GM19043 (cell line): ENCODE data around the gene RPS15A.
"Not testable (repeated sequence)": the region's sequence is repeated elsewhere in the genome, so short reads cannot be mapped to it uniquely, and the experiment has no call there.

Experiments used
- ATAC-seq: cut with Tn5 transposase; IDR thresholded peaks from one replicate; pipeline ENCODE4 v1.9.1; 2021; ENCODE audit warnings: low read depth; ENCODE audit not compliant: unreplicated experiment

Gene RPS15A

GRCh38 chr16:18799500-18799899, 9.4 kb upstream of the RPS15A start:
- no peak for ATAC-seq

DNA sequence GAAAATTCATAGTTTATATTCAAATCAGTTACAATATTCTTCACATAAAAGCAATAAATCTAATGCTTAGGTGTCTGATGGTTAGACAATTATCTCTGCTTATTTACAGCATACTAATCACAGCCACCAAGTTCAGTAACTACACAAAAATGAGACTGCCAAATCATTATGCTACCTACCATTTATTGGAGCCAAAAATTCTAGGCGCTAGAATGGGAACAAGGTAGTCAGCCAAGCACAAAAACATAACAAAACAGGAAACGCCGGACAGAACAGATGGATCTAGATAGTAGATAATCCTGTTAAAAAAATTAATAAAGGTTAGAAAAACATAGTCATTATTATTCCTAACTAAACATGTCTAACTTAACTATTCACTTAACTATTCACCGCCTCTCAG, 7.6 kb upstream of the RPS15A start:
- ATAC-seq, result no peak

DNA sequence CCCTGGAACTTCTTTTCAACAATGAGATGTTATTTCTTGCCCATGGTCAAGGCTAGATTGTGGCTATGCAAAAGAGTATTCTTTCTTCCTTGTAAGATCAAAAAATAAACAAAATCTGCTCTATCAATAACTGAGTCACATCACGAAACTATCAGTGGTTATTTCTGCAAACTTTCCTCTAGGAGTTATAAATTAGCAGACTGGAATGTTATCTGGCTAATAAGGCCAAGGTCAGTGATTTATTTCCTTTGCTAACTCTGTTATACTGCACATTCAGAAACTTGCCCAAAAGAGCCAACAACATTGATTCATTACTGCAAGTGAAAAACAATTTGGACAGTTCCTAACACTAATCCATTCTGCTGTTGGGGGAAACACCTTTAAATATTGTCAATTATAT, 6.2 kb upstream of the RPS15A start:
- ATAC-seq, result no peak

GRCh38 chr16:18792836-18793433, 2.8 kb upstream of the RPS15A start:
- ATAC-seq, result no peak

GRCh38 chr16:18789515-18789849, 652 bp downstream of the RPS15A start:
- ATAC-seq, result no peak

GRCh38 chr16:18788828-18789514, 1.2 kb downstream of the RPS15A start:
- no peak for ATAC-seq

GRCh38 chr16:18784917-18785623, 5.1 kb downstream of the RPS15A start:
- no peak for ATAC-seq

- ATAC-seq, result no peak
Observed at GRCh38 chr16:18783430-18784341, 6.4 kb downstream of the RPS15A start.

DNA sequence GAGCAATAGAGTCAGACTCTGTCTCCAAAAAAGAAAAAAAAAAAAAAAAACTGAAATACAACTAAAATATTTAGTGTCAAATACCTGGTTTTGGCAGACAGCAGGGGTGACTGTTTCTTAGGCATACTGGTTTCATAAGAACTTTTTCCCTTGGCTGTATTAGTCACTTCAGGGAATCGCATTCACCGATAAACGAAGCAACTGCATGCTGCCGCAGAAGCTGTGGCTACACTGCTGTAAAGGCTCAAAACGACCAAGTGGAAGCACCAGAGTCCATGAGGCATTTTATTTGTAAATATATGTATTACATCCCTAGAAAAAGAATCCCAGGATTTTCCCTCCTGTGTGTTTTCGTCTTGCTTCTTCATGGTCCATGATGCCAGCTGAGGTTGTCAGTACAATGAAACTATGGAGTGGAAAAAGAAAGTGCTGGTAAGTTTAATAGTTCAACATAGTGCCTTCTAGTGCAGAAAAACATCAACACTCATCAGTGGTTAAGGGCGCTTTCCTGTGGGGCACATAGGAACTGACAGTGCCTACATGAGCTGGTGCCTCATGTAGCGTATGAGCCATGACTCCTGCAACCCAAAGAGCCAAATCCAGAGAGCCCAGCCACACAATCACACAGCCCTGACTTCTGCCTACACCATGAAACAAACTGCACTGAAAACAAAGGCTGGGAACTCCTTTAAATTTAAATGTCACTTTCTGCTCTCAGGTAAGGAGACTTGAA, 7.3 kb downstream of the RPS15A start:
- no peak for ATAC-seq

DNA sequence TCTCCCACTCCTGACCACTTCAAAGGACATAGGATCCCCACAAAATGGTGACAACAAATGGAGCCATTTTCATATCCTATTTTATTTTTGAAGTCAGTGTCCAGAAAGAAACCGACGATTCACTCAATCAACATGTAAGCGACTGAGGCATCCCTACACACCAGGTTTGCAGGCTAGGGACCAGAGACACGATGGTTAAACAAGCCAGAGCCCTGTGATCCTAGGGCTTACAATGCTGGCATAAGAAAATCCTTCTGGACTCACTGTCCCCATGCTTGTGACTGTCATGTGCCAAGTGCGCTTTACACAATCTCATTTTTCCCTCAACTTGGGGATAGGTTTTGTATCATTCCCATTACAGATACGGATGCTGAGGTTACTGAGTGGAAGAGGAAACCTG, 8.9 kb downstream of the RPS15A start:
- ATAC-seq, result not testable (repeated sequence)

- not testable (repeated sequence) for ATAC-seq
Observed at GRCh38 chr16:18780460-18781026, 9.6 kb downstream of the RPS15A start.

DNA sequence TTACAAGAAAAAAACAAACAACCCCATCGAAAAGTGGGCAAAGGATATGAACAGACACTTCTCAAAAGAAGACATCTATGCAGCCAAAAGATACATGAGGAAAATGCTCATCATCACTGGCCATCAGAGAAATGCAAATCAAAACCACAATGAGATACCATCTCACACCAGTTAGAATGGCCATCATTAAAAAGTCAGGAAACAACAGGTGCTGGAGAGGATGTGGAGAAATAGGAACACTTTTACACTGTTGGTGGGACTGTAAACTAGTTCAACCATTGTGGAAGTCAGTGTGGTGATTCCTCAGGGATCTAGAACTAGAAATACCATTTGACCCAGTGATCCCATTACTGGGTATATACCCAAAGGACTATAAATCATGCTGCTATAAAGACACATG, 12.5 kb downstream of the RPS15A start:
- not testable (repeated sequence) for ATAC-seq

GRCh38 chr16:18776334-18776733, 13.8 kb downstream of the RPS15A start:
- ATAC-seq, result not testable (repeated sequence)

DNA sequence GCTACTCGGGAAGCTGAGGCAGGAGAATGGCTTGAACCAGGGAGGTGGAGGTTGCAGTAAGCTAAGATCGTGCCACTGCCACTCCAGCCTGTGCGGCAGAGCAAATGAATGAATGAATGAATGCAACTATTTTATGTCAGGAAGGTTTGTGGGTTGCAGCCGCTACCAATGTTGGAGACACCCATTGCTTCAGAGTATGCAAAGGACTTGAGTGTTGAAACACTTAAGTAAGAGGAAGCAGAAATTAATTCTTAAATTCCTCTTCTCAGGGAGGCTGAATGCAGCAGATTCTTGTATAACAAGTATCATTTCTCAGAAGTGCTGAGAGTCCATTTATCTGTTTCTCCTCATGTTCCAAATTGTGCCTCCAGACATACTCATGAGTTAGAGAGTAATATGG, 15.5 kb downstream of the RPS15A start:
- ATAC-seq, result not testable (repeated sequence)

- ATAC-seq, result not testable (repeated sequence)
Observed at GRCh38 chr16:18772171-18772570, 18.0 kb downstream of the RPS15A start.

DNA sequence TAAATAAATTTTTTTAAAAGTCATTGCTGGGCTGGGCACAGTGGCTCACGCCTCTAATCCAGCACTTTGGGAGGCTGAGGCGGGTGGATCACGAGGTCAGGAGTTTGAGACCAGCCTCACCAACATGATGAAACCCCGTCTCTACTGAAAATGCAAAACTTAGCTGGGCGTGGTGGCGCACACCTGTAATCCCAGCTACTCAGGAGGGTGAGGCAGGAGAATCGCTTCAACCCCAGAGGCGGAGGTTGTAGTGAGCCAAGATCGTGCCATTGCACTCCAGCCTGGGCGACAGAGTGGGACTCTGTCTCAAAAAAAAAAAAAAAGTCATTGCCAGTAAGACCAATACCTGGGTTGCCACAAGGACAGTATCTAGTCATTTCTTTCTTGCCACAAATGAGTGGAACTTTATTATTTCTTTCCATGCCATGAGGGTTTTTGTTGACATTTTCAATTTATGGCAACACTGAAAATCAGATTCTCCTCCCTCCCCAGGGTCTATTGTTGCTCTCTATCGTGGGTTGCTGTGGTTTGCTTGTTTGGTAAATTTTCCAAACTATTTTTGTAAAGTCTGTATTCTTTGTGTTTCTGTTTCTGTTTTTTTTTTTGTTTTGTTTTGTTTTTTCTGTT, 19.7 kb downstream of the RPS15A start:
- not testable (repeated sequence) for ATAC-seq

GRCh38 chr16:18767217-18767616, 22.9 kb downstream of the RPS15A start:
- ATAC-seq, result peak; percentile 59

GRCh38 chr16:18762713-18763112, 27.4 kb downstream of the RPS15A start:
- peak; percentile 61 for ATAC-seq
